Heart left ventricle (tissue), 16 donors: ENCODE measurements around the gene EEF1AKMT3. TPM values are rescaled to one million over a fixed set of nuclear protein-coding genes. Genes with fewer than 3 reads are reported as not detected.

Source experiments
- ATAC-seq, 4 donors: fragments of 200-7000 bp; cut with Tn5 transposase; one replicate each; pipeline ENCODE4 v1.9.1; 2020 to 2022; ENCODE audit warnings: moderate library complexity in 4 of 4, mild to moderate bottlenecking in 3 of 4, moderate number of reproducible peaks in 1 of 4
- DNase-seq, 5 donors: peaks; one replicate each; pipeline ENCODE4 v3.0.0-alpha.2; 2020
- H3K27ac ChIP-seq, 12 donors: fragments of 200-600 bp; sonication (generic) in 4 of 12; one replicate each; pipeline versions ENCODE4 v1.5.0 to v1.8.0; 2016 to 2022; ENCODE audit warnings: mild to moderate bottlenecking in 2 of 12
- H3K27me3 ChIP-seq, 9 donors: fragments of 200-600 bp; sonication (generic) in 2 of 9; one replicate each; pipeline versions ENCODE4 v1.5.1 to v1.8.0; 2016 to 2022; ENCODE audit warnings: mild to moderate bottlenecking in 3 of 9
- H3K36me3 ChIP-seq, 9 donors: fragments of 200-600 bp; sonication (generic) in 2 of 9; one replicate each; pipeline versions ENCODE4 v1.5.0 to v1.8.0; 2018 to 2022; ENCODE audit warnings: mild to moderate bottlenecking in 2 of 9
- H3K4me1 ChIP-seq, 12 donors: fragments of 200-600 bp; sonication (generic) in 4 of 12; one replicate each; pipeline versions ENCODE4 v1.5.0 to v1.8.0; 2016 to 2022; ENCODE audit warnings: mild to moderate bottlenecking in 3 of 12
- H3K4me3 ChIP-seq, 12 donors: fragments of 200-600 bp; sonication (generic) in 4 of 12; one replicate each; pipeline versions ENCODE4 v1.5.0 to v1.8.0; 2017 to 2022; ENCODE audit warnings: mild to moderate bottlenecking in 9 of 12, moderate library complexity in 4 of 12
- H3K9me3 ChIP-seq, 12 donors: fragments of 200-600 bp; sonication (generic) in 4 of 12; one replicate each; pipeline versions ENCODE4 v1.5.0 to v1.8.0; 2016 to 2022; ENCODE audit warnings: mild to moderate bottlenecking in 1 of 12
- POLR2A ChIP-seq, 2 donors: fragments of 450-650 bp; IDR thresholded peaks; one replicate each; pipeline ENCODE4 v1.6.1; 2017; ENCODE audit warnings: antibody characterized with exemption in 2 of 2, mild to moderate bottlenecking in 2 of 2, moderate library complexity in 2 of 2
- WGBS, 4 donors: extraction: QIAGEN DNeasy Blood & Tissue Kit in 2 of 4; methylation state at CpG; one replicate each; pipeline versions ENCODE4 v1.1.5 to v1.1.7; 2013 to 2018; 5-methylcytosine and 5-hydroxymethylcytosine counted together
- intact Hi-C, 10 donors: fragments of 100-400 bp; cut with DNase I; formaldehyde crosslinking; loops; one replicate each; pipeline versions ENCODE4 v1.11.1 to v1.14.2; 2022
- polyA plus RNA-seq, 2 donors: library from polyadenylated mRNA; stranded (reverse); fragments of 200-250 nt; gene quantifications; one replicate each; pipeline ENCODE4 v1.2.3, GENCODE V29; 2013
- total RNA-seq, 9 donors: library from RNA; depleted of rRNA in 2 of 9; stranded (reverse); fragments of >200 nt in 2 of 9; fragmentation: NEBNext Ultra II Directional in 3 of 9; extraction: Animal tissue kit (Norgen Biotek cat#: 25700) in 3 of 9; gene quantifications; one replicate each; pipeline versions ENCODE4 v1.1.0 to v1.2.4, GENCODE V29; 2016 to 2023
- TF ChIP-seq, protein P1 (sequence below), 12 donors: fragments of 200-600 bp; sonication (generic) in 4 of 12; IDR thresholded peaks; one replicate each; pipeline versions ENCODE4 v1.5.0 to v1.8.0; 2018 to 2022; ENCODE audit warnings: antibody characterized with exemption in 12 of 12, mild to moderate bottlenecking in 5 of 12
- donor health status: ischemic (EF 13 %, LVEDD 7.1; RV severe dilation, severe dysfunction).
- donor health status: healthy with polysubstance abuse.
- donor health status: DM: no; HTN: yes; CAD: no.
- donor health status: DM: no; HTN: no; CAD: no.
- donor health status: ischemic (EF 25% LVEDD 6.9; RV normal size, moderate dysfunction).
- donor health status: ischemic (EF 25% LVEDD 5.7; RV mildly dilated, moderate dysfunction).
- donor health status: healthy.
- donor health status: DM: yes; HTN: yes; CAD: no.
- donor health status: ischemic (EF 35%, LVEDD 5.7; RV mildly dilated, moderate dysfunction).
- donor health status: nonischemic (EF 11% LVEDD 7.7; RV severe dilation, severe dysfunction).
- donor health status: DM: yes; HTN: yes; CAD: no.
- donor health status: PGD.
- donor health status: ischemic (EF 29% LVEDD 5.4; RV normal size, mild dysfunction).
- donor health status: nonischemic (EF 23%, LVEDD 6.1; RV moderate dilation, normal function).

The EEF1AKMT3 gene
- total and polyA plus RNA-seq, 11 donors = 0.84 to 4.5 (median 1.8) TPM

DNA sequence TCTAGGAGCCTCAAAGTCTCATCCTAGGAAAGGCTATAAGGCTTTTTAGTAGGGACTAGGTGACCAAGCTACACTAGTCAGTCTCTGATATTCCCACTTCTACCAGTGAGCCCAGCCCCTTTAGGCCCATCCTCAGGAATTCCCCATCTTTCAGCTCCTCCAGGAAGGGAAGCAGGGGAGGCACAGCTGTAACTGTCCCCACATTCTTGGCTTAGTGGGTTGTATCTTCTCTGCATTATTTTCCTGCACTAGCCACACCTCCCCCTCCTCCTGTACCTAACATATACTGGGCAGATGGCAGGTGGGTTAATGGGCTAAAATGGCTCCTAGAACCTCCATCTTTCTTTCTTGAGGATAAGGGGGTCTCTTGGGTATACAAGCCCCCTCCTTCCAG is 5.1 kb upstream of the EEF1AKMT3 start:
- no peak for DNase-seq
- ATAC-seq = no peak
- peaks cover 9 to 45% (median 37%) of the 10 kb centered on the region in 9 donors for H3K27me3 ChIP-seq
- intact Hi-C loops = no loop called here
- H3K4me1 ChIP-seq = peaks cover 10 to 46% (median 34%) of the 10 kb centered on the region in 12 donors
- H3K27ac ChIP-seq = no peak overlapping the region
- H3K4me3 ChIP-seq = no peak overlapping the region
- H3K9me3 ChIP-seq = no peaks in the 10 kb centered on the region
- peaks cover 0 to 24% (median 4%) of the 10 kb centered on the region in 9 donors for H3K36me3 ChIP-seq
- TF ChIP-seq, protein P1, sequence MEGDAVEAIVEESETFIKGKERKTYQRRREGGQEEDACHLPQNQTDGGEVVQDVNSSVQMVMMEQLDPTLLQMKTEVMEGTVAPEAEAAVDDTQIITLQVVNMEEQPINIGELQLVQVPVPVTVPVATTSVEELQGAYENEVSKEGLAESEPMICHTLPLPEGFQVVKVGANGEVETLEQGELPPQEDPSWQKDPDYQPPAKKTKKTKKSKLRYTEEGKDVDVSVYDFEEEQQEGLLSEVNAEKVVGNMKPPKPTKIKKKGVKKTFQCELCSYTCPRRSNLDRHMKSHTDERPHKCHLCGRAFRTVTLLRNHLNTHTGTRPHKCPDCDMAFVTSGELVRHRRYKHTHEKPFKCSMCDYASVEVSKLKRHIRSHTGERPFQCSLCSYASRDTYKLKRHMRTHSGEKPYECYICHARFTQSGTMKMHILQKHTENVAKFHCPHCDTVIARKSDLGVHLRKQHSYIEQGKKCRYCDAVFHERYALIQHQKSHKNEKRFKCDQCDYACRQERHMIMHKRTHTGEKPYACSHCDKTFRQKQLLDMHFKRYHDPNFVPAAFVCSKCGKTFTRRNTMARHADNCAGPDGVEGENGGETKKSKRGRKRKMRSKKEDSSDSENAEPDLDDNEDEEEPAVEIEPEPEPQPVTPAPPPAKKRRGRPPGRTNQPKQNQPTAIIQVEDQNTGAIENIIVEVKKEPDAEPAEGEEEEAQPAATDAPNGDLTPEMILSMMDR (IDR thresholded peaks at IDR 0.05) = no peak
- TF ChIP-seq POLR2A (IDR thresholded peaks at IDR 0.05) = no peak

DNA sequence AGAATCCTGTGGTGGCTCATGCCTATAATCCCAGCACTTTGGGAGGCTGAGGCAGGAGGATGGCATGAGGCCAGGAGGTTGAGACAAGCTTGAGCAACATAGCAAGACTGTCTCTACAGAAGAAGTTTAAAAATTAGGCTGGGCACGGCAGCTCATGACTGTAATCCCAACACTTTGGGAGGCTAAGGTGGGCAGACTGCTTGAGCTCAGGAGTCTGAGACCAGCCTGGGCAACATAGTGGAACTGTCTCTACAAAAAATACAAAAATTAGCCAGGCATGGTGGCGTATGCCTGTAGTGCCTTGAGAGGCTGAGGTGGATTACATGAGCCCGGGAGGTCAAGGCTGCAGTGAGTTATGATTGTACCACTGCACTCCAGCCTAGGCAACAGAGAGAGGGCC is 4.5 kb upstream of the EEF1AKMT3 start:
- peaks cover 10 to 48% (median 34%) of the 10 kb centered on the region in 12 donors for H3K4me1 ChIP-seq
- no peak for DNase-seq
- H3K9me3 ChIP-seq = no peaks in the 10 kb centered on the region
- no peak for ATAC-seq
- peaks cover 0 to 24% (median 4%) of the 10 kb centered on the region in 9 donors for H3K36me3 ChIP-seq
- no peak overlapping the region for H3K4me3 ChIP-seq
- peaks cover 9 to 44% (median 34%) of the 10 kb centered on the region in 9 donors for H3K27me3 ChIP-seq
- TF ChIP-seq, protein P1 (IDR thresholded peaks at IDR 0.05) = no peak
- TF ChIP-seq POLR2A (IDR thresholded peaks at IDR 0.05) = no peak
- 93 to 97% (median 95%) methylated on average over 3 of the region's 3 CpGs for WGBS, 4 donors
- no peak overlapping the region for H3K27ac ChIP-seq
- intact Hi-C loops = no loop called here

DNA sequence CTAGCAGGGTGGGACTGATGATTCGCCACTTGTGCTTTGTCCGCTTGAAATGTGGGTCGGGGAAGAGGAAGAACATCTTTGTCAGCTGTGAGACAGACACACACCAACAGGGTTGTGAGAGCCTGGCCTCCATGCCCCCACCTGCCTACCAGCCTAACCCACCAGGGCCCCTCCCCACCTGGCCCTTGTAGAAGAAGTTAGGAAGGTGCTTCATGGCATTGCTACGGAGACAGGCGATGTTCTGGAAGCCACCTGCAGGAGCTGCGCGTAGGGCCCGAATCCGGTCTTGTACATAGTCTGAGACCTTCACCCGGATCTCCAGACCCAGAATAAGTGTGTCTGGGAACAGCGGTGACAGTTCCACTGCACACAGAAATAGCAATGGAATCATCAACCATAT is 2.8 kb upstream of the EEF1AKMT3 start:
- ATAC-seq (no peak), DNase-seq (no peak)
- Histone ChIP-seq H3K36me3 (peaks cover 0 to 24% (median 4%) of the 10 kb centered on the region in 9 donors), H3K9me3 (no peaks in the 10 kb centered on the region), H3K27me3 (peaks cover 3 to 29% (median 20%) of the 10 kb centered on the region in 9 donors), H3K27ac (no peak overlapping the region), H3K4me1 (peaks cover 10 to 54% (median 39%) of the 10 kb centered on the region in 12 donors), H3K4me3 (no peak overlapping the region)
- intact Hi-C loops = no loop called here
- 95 to 97% (median 96%) methylated on average over 11 of the region's 11 CpGs for WGBS, 4 donors
- TF ChIP-seq POLR2A (IDR thresholded peaks at IDR 0.05) = no peak
- TF ChIP-seq, protein P1 (IDR thresholded peaks at IDR 0.05) = no peak

DNA sequence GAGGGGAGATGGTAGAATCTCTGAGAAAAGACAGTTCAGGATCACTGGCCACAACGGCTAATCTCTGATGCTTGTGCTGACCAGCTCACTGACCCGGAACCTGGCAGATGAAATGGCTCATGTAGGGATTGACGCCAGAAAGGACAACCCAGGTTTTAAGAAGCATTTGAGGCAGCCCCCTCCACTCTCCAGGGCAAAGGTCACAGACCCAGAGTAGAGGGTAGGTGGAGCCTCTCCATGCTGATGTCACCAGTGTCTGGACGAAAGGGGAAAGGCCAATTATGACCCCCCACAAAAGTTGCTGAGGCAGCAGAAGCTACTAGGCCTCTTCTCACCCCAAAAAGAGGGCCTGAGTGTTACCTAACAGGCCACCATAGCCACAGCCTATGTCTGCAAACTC is 1.7 kb upstream of the EEF1AKMT3 start:
- Histone ChIP-seq H3K36me3 (peaks cover 0 to 29% (median 7%) of the 10 kb centered on the region in 9 donors), H3K4me1 (peaks cover 7 to 42% (median 28%) of the 10 kb centered on the region in 12 donors), H3K4me3 (peak overlapping the region in 1 of 12 donors; percentile 79), H3K27me3 (peaks cover 0 to 18% (median 9%) of the 10 kb centered on the region in 9 donors), H3K27ac (peak overlapping the region in 1 of 12 donors; percentile 94), H3K9me3 (no peaks in the 10 kb centered on the region)
- DNase-seq = no peak
- 88 to 91% (median 90%) methylated on average over 4 of the region's 4 CpGs for WGBS, 4 donors
- intact Hi-C loops = no loop called here
- TF ChIP-seq, protein P1 (IDR thresholded peaks at IDR 0.05) = no peak
- TF ChIP-seq POLR2A (IDR thresholded peaks at IDR 0.05) = no peak
- no peak for ATAC-seq
